Coronary artery (tissue), 2 donors: Measurements from ENCODE around the gene ISG20L2.
A peak's percentile ranks its signal among the peaks of the same experiment; 100 is the strongest.

Source experiments
- DNase-seq: peaks from one replicate; pipeline ENCODE4 v3.0.0-alpha.2; 2017; ENCODE audit warnings: low spot score
- H3K27ac ChIP-seq, 2 donors: fragments of 200-600 bp; sonication (generic); one replicate each; pipeline ENCODE4 v1.5.1; 2016 to 2019
- H3K4me3 ChIP-seq: fragments of 200-600 bp; sonication (generic); 2 replicates; pipeline ENCODE4 v1.5.1; 2016; ENCODE audit warnings: mild to moderate bottlenecking, moderate library complexity
- CTCF ChIP-seq: fragments of 200-600 bp; sonication (generic); IDR thresholded peaks from one replicate; pipeline ENCODE4 v1.5.1; 2019; ENCODE audit warnings: antibody characterized with exemption

Gene ISG20L2

GRCh38 chr1:156705321-156705917, 23.1 kb downstream of the ISG20L2 start, which contains the start of gene CRABP2:
Gene CRABP2 (minus strand): TSS chr1:156705583. CDS start chr1:156705446, 137 bp downstream.
- DNase-seq, result no peak
- peak within 1 kb of the TSS; percentile 81 to 89 for H3K27ac ChIP-seq
- no peak for TF ChIP-seq CTCF

GRCh38 chr1:156704930-156705320, 23.6 kb downstream of the ISG20L2 start:
- DNase-seq, result no peak
- TF ChIP-seq CTCF, result no peak
- Histone ChIP-seq H3K4me3 (peak overlapping the region; percentile 71), H3K27ac (peak overlapping the region; percentile 81 to 89)

More at GRCh38 chr1:156705321-156705917, 23.1 kb downstream of the ISG20L2 start, which contains the start of gene CRABP2:
- peak within 1 kb of the TSS; percentile 71 for H3K4me3 ChIP-seq

- H3K4me3 ChIP-seq, result peak overlapping the region; percentile 71
- H3K27ac ChIP-seq, result no peak overlapping the region
- no peak for DNase-seq
- no peak for TF ChIP-seq CTCF
These were observed 24.3 kb downstream of the ISG20L2 start for GRCh38 chr1:156704166-156704711.

- H3K4me3 ChIP-seq, result no peak overlapping the region
- no peak overlapping the region for H3K27ac ChIP-seq
- DNase-seq, result no peak
- no peak for TF ChIP-seq CTCF
These were observed 24.8 kb downstream of the ISG20L2 start for GRCh38 chr1:156703741-156704140.

- Histone ChIP-seq H3K27ac (no peak overlapping the region), H3K4me3 (no peak overlapping the region)
- no peak for TF ChIP-seq CTCF
- no peak for DNase-seq
These were observed 25.2 kb downstream of the ISG20L2 start for GRCh38 chr1:156703336-156703735.

- no peak for TF ChIP-seq CTCF
- Histone ChIP-seq H3K4me3 (no peak overlapping the region), H3K27ac (no peak overlapping the region)
- no peak for DNase-seq
These were observed 27.6 kb downstream of the ISG20L2 start for GRCh38 chr1:156700736-156701531.
